Measurements from ENCODE around the gene ESR1. TPM values are rescaled to one million over a fixed set of nuclear protein-coding genes. Genes with fewer than 3 reads are reported as not detected.

ESR1 gene
- total and polyA plus RNA-seq, 9 of the 15 experiments (the other 6 are each of a cell fraction or from before 2014, with no cell fraction given) = 0.03 to 0.27 (median 0.08) TPM; not detected in 1

DNA sequence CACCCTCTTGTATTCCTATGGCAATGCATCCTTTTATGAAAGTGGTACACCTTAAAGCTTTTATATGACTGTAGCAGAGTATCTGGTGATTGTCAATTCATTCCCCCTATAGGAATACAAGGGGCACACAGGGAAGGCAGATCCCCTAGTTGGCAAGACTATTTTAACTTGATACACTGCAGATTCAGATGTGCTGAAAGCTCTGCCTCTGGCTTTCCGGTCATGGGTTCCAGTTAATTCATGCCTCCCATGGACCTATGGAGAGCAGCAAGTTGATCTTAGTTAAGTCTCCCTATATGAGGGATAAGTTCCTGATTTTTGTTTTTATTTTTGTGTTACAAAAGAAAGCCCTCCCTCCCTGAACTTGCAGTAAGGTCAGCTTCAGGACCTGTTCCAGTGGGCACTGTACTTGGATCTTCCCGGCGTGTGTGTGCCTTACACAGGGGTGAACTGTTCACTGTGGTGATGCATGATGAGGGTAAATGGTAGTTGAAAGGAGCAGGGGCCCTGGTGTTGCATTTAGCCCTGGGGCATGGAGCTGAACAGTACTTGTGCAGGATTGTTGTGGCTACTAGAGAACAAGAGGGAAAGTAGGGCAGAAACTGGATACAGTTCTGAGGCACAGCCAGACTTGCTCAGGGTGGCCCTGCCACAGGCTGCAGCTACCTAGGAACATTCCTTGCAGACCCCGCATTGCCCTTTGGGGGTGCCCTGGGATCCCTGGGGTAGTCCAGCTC, 292.1 kb downstream of the ESR1 start (continued):
- no peak for TF ChIP-seq CBX8 (IDR thresholded peaks at IDR 0.05; ENCODE audit: borderline replicate concordance, extremely low read depth, low read depth, low read length, poor library complexity, severe bottlenecking)

DNA sequence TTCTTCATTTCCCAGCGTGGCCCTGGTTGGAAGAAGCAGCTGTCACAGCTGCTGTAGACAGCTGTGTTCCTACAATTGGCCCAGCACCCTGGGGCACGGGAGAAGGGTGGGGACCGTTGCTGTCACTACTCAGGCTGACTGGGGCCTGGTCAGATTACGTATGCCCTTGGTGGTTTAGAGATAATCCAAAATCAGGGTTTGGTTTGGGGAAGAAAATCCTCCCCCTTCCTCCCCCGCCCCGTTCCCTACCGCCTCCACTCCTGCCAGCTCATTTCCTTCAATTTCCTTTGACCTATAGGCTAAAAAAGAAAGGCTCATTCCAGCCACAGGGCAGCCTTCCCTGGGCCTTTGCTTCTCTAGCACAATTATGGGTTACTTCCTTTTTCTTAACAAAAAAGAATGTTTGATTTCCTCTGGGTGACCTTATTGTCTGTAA, 292.7 kb downstream of the ESR1 start:
- Histone ChIP-seq H4K20me1 (replicated peaks; ENCODE audit: control insufficient read depth, insufficient read depth, low read length) (no peaks in the 10 kb centered on the region), H3K36me3 (ENCODE audit: control insufficient read depth, insufficient read depth, low read length) (no peaks in the 10 kb centered on the region), H3K9me1 (ENCODE audit: control insufficient read depth, insufficient read depth, low read length) (no peaks in the 10 kb centered on the region), H3K9ac (ENCODE audit: insufficient read depth in 1 of 2, low read depth in 2 of 2, low read length in 2 of 2) (no peak overlapping the region), H3K79me2 (ENCODE audit: control insufficient read depth, insufficient read depth, low read length) (no peaks in the 10 kb centered on the region), H3K9me3 (replicated peaks; ENCODE audit: control insufficient read depth, insufficient read depth, low read depth, low read length) (no peaks in the 10 kb centered on the region), H3K4me1 (replicated peaks in 1 of 2; ENCODE audit: control insufficient read depth in 2 of 2, insufficient read depth in 2 of 2, low read length in 2 of 2) (no peaks in the 10 kb centered on the region; a peak in 1 of 5 replicates), H3K4me2 (ENCODE audit: insufficient read depth, low read length) (no peak overlapping the region), H2AFZ (ENCODE audit: low read depth, low read length) (no peak overlapping the region), H3K4me3 (no peak overlapping the region), H3K27ac (ENCODE audit: extremely low read depth, low read depth, low read length) (no peak overlapping the region), H3K27me3 (ENCODE audit: control insufficient read depth in 2 of 2, insufficient read depth in 2 of 2, low read length in 2 of 2) (0 out of 5 replicates have a peak, but pooled peaks cover 0 to 5% of the 10 kb centered on the region in 2 experiments)
- in situ Hi-C loops (cut with MboI) = no loop called here
- ChIA-PET POLR2A (interaction anchor here (0.6 kb wide), 1 partner anchor 359 kb away, joined by 5 read pairs; no protein-coding TSS in a partner anchor), CTCF (ENCODE audit: low intra/inter-chr PET ratio) (no interaction called here)
- no peak for FAIRE-seq
- peak; percentile 21; the same call in 1 of the 3 replicates for ATAC-seq
- no peak for DNase-seq (ENCODE audit: extremely low read depth in 1 of 4, low spot score in 3 of 4)
- intact Hi-C loops (cut with micrococcal nuclease) = no loop called here
- 1% methylated on average over 7 of the region's 7 CpGs for WGBS (ENCODE audit: insufficient coverage, low coverage, missing lambda C conversion rate)
- BruUV-seq (replicated peaks) = no TSS peak
- no peak for TF ChIP-seq KLF16 (IDR thresholded peaks at IDR 0.05)
- TF ChIP-seq, protein P1, sequence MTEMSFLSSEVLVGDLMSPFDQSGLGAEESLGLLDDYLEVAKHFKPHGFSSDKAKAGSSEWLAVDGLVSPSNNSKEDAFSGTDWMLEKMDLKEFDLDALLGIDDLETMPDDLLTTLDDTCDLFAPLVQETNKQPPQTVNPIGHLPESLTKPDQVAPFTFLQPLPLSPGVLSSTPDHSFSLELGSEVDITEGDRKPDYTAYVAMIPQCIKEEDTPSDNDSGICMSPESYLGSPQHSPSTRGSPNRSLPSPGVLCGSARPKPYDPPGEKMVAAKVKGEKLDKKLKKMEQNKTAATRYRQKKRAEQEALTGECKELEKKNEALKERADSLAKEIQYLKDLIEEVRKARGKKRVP (CRISPR knock-in tag; IDR thresholded peaks at IDR 0.05) = no peak
- TF ChIP-seq, protein P2, sequence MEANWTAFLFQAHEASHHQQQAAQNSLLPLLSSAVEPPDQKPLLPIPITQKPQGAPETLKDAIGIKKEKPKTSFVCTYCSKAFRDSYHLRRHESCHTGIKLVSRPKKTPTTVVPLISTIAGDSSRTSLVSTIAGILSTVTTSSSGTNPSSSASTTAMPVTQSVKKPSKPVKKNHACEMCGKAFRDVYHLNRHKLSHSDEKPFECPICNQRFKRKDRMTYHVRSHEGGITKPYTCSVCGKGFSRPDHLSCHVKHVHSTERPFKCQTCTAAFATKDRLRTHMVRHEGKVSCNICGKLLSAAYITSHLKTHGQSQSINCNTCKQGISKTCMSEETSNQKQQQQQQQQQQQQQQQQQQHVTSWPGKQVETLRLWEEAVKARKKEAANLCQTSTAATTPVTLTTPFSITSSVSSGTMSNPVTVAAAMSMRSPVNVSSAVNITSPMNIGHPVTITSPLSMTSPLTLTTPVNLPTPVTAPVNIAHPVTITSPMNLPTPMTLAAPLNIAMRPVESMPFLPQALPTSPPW (CRISPR knock-in tag; IDR thresholded peaks at IDR 0.05) = peak; percentile 54
- no peak for TF ChIP-seq EWSR1 (IDR thresholded peaks at IDR 0.05; ENCODE audit: borderline replicate concordance, low read depth, partially characterized antibody)
- no peak for TF ChIP-seq GABPB2 (CRISPR knock-in tag; conservative IDR thresholded peaks at IDR 0.05)
- no peak for TF ChIP-seq SRSF1 (IDR thresholded peaks at IDR 0.05; ENCODE audit: low read depth, low read length)
- TF ChIP-seq SPI1 (IDR thresholded peaks at IDR 0.05; ENCODE audit: borderline replicate concordance, low read depth, low read length) = no peak
- TF ChIP-seq, protein P3, sequence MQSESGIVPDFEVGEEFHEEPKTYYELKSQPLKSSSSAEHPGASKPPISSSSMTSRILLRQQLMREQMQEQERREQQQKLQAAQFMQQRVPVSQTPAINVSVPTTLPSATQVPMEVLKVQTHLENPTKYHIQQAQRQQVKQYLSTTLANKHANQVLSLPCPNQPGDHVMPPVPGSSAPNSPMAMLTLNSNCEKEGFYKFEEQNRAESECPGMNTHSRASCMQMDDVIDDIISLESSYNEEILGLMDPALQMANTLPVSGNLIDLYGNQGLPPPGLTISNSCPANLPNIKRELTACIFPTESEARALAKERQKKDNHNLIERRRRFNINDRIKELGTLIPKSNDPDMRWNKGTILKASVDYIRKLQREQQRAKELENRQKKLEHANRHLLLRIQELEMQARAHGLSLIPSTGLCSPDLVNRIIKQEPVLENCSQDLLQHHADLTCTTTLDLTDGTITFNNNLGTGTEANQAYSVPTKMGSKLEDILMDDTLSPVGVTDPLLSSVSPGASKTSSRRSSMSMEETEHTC (IDR thresholded peaks at IDR 0.05) = no peak
- peak; percentile 45 for TF ChIP-seq EGR1 (conservative IDR thresholded peaks at IDR 0.05)
- peak; percentile 13; the same call in 1 of the 2 replicates for TF ChIP-seq CBFA2T3 (IDR thresholded peaks at IDR 0.05)
- TF ChIP-seq CBX5 (IDR thresholded peaks at IDR 0.05; ENCODE audit: borderline replicate concordance, low read depth) = no peak
- TF ChIP-seq, protein P4, sequence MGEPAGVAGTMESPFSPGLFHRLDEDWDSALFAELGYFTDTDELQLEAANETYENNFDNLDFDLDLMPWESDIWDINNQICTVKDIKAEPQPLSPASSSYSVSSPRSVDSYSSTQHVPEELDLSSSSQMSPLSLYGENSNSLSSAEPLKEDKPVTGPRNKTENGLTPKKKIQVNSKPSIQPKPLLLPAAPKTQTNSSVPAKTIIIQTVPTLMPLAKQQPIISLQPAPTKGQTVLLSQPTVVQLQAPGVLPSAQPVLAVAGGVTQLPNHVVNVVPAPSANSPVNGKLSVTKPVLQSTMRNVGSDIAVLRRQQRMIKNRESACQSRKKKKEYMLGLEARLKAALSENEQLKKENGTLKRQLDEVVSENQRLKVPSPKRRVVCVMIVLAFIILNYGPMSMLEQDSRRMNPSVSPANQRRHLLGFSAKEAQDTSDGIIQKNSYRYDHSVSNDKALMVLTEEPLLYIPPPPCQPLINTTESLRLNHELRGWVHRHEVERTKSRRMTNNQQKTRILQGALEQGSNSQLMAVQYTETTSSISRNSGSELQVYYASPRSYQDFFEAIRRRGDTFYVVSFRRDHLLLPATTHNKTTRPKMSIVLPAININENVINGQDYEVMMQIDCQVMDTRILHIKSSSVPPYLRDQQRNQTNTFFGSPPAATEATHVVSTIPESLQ (CRISPR knock-in tag; IDR thresholded peaks at IDR 0.05) = no peak
- no peak for TF ChIP-seq TCF7L2 (IDR thresholded peaks at IDR 0.05; ENCODE audit: low read depth, low read length)
- TF ChIP-seq SP1 (CRISPR knock-in tag; IDR thresholded peaks at IDR 0.05) = no peak
